ENCODE results near the gene LRP2.

DNA sequence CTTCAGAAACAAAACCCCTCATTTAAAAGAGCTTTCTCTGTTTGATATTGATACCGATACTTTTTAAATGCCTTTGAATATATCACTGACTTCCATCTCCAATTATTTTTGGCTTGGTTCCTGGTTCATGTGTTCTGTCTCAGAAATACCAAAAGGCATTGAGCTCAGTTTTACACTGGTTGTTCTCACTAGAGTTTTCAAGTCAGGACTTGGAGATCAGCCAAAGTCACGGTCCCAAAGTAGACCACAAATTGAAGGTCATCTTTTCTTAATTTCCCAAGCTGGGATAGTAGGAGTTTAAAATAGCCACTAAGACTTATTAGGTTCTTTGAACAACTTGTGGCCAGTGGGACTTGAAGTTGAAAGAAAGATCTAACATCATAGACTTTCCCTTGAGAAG lies 268.8 kb downstream of the LRP2 start:
- TF ChIP-seq, protein P1, sequence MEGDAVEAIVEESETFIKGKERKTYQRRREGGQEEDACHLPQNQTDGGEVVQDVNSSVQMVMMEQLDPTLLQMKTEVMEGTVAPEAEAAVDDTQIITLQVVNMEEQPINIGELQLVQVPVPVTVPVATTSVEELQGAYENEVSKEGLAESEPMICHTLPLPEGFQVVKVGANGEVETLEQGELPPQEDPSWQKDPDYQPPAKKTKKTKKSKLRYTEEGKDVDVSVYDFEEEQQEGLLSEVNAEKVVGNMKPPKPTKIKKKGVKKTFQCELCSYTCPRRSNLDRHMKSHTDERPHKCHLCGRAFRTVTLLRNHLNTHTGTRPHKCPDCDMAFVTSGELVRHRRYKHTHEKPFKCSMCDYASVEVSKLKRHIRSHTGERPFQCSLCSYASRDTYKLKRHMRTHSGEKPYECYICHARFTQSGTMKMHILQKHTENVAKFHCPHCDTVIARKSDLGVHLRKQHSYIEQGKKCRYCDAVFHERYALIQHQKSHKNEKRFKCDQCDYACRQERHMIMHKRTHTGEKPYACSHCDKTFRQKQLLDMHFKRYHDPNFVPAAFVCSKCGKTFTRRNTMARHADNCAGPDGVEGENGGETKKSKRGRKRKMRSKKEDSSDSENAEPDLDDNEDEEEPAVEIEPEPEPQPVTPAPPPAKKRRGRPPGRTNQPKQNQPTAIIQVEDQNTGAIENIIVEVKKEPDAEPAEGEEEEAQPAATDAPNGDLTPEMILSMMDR (IDR thresholded peaks at IDR 0.05) = no peak
- no peak for TF ChIP-seq POLR2A (IDR thresholded peaks at IDR 0.05)

Measured in stomach (tissue), 4 donors.